B cell (primary cell): ENCODE data around the gene ZNF516.

Experiments used
- EZH2 ChIP-seq: IDR thresholded peaks from 2 replicates; pipeline ENCODE4 v1.6.1; 2012; ENCODE audit warnings: borderline replicate concordance, low read depth, mild to moderate bottlenecking, moderate library complexity, low read length; ENCODE audit not compliant: insufficient read depth, poor library complexity, severe bottlenecking
- TF ChIP-seq, protein P1 (sequence below): fragments of 200-600 bp; IDR thresholded peaks from one replicate; pipeline ENCODE4 v1.8.0; 2022; ENCODE audit warnings: antibody characterized with exemption, mild to moderate bottlenecking

DNA sequence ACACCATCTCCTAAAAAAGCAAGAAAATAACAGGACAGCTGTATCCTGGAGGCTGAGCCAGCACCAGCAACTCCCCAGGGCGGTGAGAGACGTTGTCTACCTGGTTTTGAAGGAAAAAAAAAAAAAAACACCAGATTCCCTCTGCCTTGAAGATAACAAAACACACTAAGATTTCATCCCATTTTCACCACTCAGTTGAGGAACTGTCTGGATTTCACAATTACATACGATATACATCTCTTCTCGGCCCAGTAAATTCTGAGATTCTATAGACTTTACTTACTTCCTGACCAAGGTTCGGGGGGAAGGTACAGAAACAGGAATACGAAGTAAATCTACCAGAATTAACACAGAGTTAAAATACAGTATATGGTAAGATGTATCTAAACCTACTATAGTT is 8.5 kb downstream of the ZNF516 start:
- TF ChIP-seq, protein P1, sequence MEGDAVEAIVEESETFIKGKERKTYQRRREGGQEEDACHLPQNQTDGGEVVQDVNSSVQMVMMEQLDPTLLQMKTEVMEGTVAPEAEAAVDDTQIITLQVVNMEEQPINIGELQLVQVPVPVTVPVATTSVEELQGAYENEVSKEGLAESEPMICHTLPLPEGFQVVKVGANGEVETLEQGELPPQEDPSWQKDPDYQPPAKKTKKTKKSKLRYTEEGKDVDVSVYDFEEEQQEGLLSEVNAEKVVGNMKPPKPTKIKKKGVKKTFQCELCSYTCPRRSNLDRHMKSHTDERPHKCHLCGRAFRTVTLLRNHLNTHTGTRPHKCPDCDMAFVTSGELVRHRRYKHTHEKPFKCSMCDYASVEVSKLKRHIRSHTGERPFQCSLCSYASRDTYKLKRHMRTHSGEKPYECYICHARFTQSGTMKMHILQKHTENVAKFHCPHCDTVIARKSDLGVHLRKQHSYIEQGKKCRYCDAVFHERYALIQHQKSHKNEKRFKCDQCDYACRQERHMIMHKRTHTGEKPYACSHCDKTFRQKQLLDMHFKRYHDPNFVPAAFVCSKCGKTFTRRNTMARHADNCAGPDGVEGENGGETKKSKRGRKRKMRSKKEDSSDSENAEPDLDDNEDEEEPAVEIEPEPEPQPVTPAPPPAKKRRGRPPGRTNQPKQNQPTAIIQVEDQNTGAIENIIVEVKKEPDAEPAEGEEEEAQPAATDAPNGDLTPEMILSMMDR: no peak
- TF ChIP-seq EZH2: no peak
